ENCODE results near the gene SLC8A3. TPM values are rescaled to one million over a fixed set of nuclear protein-coding genes. Genes with fewer than 3 reads are reported as not detected.

The SLC8A3 gene
- total RNA-seq, 1 experiment from 2014 or later = 0.13 TPM

DNA sequence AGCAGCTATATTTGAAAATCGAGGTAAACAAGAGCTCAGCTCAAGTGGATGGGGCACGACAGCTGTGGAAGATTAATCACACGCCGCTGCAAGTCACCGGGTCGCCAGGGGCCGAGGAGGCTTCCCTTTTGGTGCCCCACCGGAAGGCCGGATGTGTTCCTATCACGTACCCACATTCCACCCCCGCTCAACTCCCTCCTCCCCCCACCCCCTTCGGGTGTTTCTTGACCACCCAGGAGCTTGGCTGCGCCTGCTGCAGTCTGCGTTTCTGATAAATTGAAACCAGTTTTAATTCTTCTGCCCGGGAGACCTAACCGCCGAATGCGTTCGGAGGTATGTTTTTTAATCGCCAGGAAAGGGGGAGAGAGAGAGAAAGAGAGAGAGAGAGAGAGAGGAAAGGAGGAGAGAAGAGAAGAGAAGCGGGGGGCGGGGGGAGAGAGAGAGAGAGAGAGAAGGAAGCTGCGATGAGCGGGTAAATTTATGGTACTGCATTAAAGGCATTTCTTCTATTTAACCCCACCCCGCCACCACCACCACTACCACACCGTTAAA, 1.8 kb downstream of the SLC8A3 start:
- peak overlapping the region; percentile 63 for H3K4me2 ChIP-seq (ENCODE audit: insufficient read depth, insufficient read length, low read length)
- peaks cover 18% of the 10 kb centered on the region; the same call in 1 of the 2 replicates for H3K27me3 ChIP-seq (ENCODE audit: insufficient read depth, low read length)

More for the DNA sequence above, 1.8 kb downstream of the SLC8A3 start:
- Mint-ChIP-seq H3K27ac (no peak overlapping the region), H3K36me3 (ENCODE audit: insufficient read depth in 1 of 3, low read depth in 3 of 3) (no peaks in the 10 kb centered on the region; a peak in 1 of 7 replicates), H3K4me1 (peaks cover 20 to 28% of the 10 kb centered on the region in 2 experiments), H3K4me3 (peak overlapping the region; percentile 72 to 86), H3K27me3 (ENCODE audit: low read depth) (peaks cover 67% of the 10 kb centered on the region), H3K9me3 (peaks cover 0 to 2% of the 10 kb centered on the region in 2 experiments; a peak in 2 of 5 replicates)
- peak; percentile 59 for DNase-seq
- H3K79me2 ChIP-seq (ENCODE audit: insufficient read depth, low read length) = no peaks in the 10 kb centered on the region
- no peak overlapping the region for H2AFZ ChIP-seq (ENCODE audit: low read length)
- TF ChIP-seq, protein P1, sequence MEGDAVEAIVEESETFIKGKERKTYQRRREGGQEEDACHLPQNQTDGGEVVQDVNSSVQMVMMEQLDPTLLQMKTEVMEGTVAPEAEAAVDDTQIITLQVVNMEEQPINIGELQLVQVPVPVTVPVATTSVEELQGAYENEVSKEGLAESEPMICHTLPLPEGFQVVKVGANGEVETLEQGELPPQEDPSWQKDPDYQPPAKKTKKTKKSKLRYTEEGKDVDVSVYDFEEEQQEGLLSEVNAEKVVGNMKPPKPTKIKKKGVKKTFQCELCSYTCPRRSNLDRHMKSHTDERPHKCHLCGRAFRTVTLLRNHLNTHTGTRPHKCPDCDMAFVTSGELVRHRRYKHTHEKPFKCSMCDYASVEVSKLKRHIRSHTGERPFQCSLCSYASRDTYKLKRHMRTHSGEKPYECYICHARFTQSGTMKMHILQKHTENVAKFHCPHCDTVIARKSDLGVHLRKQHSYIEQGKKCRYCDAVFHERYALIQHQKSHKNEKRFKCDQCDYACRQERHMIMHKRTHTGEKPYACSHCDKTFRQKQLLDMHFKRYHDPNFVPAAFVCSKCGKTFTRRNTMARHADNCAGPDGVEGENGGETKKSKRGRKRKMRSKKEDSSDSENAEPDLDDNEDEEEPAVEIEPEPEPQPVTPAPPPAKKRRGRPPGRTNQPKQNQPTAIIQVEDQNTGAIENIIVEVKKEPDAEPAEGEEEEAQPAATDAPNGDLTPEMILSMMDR (conservative IDR thresholded peaks at IDR 0.05) = no peak
- no peak overlapping the region for H3K14ac ChIP-seq (ENCODE audit: insufficient read depth, low read length)
- peaks cover 22% of the 10 kb centered on the region for H3K23me2 ChIP-seq (ENCODE audit: insufficient read length, low read depth, low read length, poor library complexity, severe bottlenecking)
- no peaks in the 10 kb centered on the region for H3K9me3 ChIP-seq (ENCODE audit: control insufficient read depth, low read depth, low read length)
- no peak overlapping the region for H2BK20ac ChIP-seq (ENCODE audit: low read depth, low read length, poor library complexity, severe bottlenecking)
- H2AK5ac ChIP-seq (ENCODE audit: insufficient read length, low read length) = no peak overlapping the region
- H3K56ac ChIP-seq (ENCODE audit: insufficient read length, low read depth, low read length) = no peak overlapping the region
- no peak overlapping the region for H4K91ac ChIP-seq (ENCODE audit: insufficient read length, low read depth, low read length)
- no peak overlapping the region for H2BK120ac ChIP-seq (ENCODE audit: low read depth, low read length, poor library complexity, severe bottlenecking)
- H2BK12ac ChIP-seq (ENCODE audit: insufficient read length, low read depth, low read length) = no peak overlapping the region
- no peak overlapping the region for H2BK15ac ChIP-seq (ENCODE audit: low read depth, low read length)
- H3K4me1 ChIP-seq (ENCODE audit: insufficient read depth, low read length) = peaks cover 10% of the 10 kb centered on the region
- no peaks in the 10 kb centered on the region for H3K79me1 ChIP-seq (ENCODE audit: insufficient read depth, low read depth, low read length, poor library complexity, severe bottlenecking)
- H4K5ac ChIP-seq (ENCODE audit: insufficient read length, low read depth, low read length) = no peak overlapping the region
- no peak overlapping the region for H3T11ph ChIP-seq (ENCODE audit: low read length)
- no peak overlapping the region for H3K23ac ChIP-seq (ENCODE audit: insufficient read length, low read depth, low read length)
- no peak overlapping the region for H2BK5ac ChIP-seq (ENCODE audit: insufficient read length, low read length)
- no peak overlapping the region for H4K8ac ChIP-seq (replicated peaks; ENCODE audit: insufficient read length, low read depth, low read length)
- H4K20me1 ChIP-seq (ENCODE audit: control insufficient read depth, insufficient read depth, insufficient read length) = no peaks in the 10 kb centered on the region
- WGBS (ENCODE audit: extremely low coverage, insufficient read length, low lambda C conversion rate) = no CpG with 5 or more reads among the region's 26 CpGs
- H3K18ac ChIP-seq (ENCODE audit: insufficient read length, low read depth, low read length) = no peak overlapping the region
- H3K9ac ChIP-seq (ENCODE audit: extremely low read depth, insufficient read length, low read length) = no peak overlapping the region
- no peak overlapping the region for H3K4ac ChIP-seq (ENCODE audit: low read depth, low read length)
- H3K27ac ChIP-seq (ENCODE audit: insufficient read length, low read depth, low read length) = no peak overlapping the region

Measured in H9 (cell line).